ENCODE measurements around the gene STAMBPL1. TPM values are rescaled to one million over a fixed set of nuclear protein-coding genes. Genes with fewer than 3 reads are reported as not detected.
A peak's percentile ranks its signal among the peaks of the same experiment; 100 is the strongest.

STAMBPL1 gene
- total RNA-seq, 2 donors from 2014 or later, result 15.7 to 57.0 TPM

DNA sequence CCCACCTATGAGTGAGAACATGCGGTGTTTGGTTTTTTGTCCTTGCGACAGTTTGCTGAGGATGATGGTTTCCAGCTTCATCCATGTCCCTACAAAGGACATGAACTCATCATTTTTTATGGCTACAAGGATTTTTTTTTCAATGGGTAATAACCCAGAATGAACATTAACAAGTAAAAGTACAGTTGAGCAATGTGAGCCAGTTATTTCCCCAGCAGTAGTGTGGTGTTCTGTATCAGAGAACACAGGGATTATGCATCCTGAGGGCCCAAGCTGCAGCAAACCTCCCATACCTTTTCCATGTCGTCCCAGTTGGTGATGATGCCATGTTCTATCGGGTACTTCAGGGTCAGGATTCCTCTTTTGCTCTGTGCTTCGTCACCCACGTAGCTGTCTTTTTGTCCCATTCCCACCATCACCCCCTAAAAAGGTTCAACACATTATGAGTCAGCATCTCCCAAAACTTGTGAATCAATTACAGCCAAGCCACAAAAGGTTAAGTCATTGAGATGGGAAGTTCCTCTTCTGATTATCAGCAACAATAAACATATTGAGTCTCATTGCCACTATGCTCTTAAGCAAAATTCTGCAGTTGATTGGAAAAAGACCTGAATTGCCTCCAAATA lies 67.0 kb downstream of the STAMBPL1 start:
- no peaks in the 10 kb centered on the region for H3K36me3 Mint-ChIP-seq
- DNase-seq (ENCODE audit: low spot score in 2 of 2), result no peak
- H3K27ac Mint-ChIP-seq, result no peak overlapping the region
- no peak for ATAC-seq
- H3K9me3 Mint-ChIP-seq, result no peaks in the 10 kb centered on the region

DNA sequence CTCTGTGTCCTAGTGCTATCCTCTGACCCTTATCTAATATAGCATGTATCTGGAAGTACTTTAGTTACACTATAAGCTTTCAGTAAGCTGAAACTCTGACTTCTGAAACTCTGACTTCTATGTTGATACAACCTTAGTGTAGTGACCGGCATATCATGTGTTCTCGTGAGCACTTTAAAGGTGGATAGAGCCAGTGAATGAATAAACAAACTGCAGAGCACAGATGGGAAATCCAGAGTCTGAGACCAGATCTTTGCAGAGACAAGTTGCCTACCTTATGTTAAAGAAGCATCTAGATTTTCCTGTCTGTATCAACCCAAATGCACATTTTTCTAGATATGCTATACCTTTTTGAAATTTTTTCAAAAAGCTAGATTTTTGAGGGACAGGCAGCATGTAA lies 69.0 kb downstream of the STAMBPL1 start:
- Mint-ChIP-seq H3K9me3 (no peaks in the 10 kb centered on the region), H3K36me3 (peaks cover 0 to 4% of the 10 kb centered on the region in 2 donors), H3K27ac (no peak overlapping the region)
- DNase-seq (ENCODE audit: low spot score in 2 of 2) (no peak), ATAC-seq (no peak)

GRCh38 chr10:88949912-88950837 lies 70.1 kb downstream of the STAMBPL1 start:
- DNase-seq (ENCODE audit: low spot score in 2 of 2) (no peak), ATAC-seq (no peak)
- H3K27ac Mint-ChIP-seq, result no peak overlapping the region
- peaks cover 0 to 4% of the 10 kb centered on the region in 2 donors for H3K36me3 Mint-ChIP-seq
- H3K9me3 Mint-ChIP-seq, result no peaks in the 10 kb centered on the region

DNA sequence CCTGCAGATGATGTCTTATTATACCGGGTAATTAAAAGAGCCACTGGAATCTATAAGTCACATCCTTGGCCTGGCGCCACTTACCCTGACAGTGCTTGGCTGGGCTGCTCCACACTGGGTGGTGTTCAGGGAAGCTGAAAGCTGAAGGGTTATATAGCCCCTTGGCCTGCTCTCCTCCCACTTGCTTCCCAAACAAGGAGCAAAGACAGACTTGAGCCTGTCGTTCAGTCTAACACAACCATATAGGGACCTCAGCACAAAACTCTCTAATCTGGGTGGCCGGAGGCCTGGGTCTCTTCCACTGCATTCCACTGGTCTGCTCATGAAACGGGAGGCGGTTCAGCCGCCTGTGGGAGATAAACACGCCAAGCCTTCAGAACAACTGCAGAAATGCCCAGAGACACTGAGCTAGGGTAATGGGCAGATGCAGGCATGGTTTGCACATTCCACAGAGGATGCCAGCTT lies 72.6 kb downstream of the STAMBPL1 start, which contains the start of gene ACTA2:
Gene ACTA2, minus strand, starts transcription at position 127 of the 465 bp plus-strand sequence. CDS start 3,843 bp downstream, outside the sequence.
- DNase-seq (ENCODE audit: low spot score in 2 of 2) (no peak), ATAC-seq (peak in 1 of 2 donors; percentile 18)
- peaks cover 0 to 4% of the 10 kb centered on the region in 2 donors for H3K36me3 Mint-ChIP-seq
- H3K27ac Mint-ChIP-seq, result no peak within 1 kb of the TSS
- no peaks in the 10 kb centered on the region for H3K9me3 Mint-ChIP-seq

DNA sequence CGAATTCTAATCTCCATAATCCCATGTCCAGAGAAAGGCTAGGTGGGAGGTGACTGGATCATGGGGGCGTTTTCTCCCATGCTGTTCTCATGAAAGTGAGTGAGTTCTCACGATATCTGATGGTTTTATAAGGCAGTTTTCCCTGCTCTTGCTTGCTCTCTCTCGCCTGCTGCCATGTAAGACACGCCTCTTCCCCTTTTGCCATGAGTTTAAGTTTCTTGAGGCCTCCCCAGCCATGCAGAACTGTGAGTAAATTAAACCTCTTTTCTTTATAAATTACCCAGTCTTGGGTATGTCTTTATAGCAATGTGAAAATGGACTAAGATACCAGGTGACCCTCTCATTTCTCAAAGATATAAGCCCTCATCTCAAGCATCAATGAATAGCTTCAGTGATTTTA lies 73.6 kb downstream of the STAMBPL1 start:
- H3K27ac Mint-ChIP-seq, result no peak overlapping the region

DNA sequence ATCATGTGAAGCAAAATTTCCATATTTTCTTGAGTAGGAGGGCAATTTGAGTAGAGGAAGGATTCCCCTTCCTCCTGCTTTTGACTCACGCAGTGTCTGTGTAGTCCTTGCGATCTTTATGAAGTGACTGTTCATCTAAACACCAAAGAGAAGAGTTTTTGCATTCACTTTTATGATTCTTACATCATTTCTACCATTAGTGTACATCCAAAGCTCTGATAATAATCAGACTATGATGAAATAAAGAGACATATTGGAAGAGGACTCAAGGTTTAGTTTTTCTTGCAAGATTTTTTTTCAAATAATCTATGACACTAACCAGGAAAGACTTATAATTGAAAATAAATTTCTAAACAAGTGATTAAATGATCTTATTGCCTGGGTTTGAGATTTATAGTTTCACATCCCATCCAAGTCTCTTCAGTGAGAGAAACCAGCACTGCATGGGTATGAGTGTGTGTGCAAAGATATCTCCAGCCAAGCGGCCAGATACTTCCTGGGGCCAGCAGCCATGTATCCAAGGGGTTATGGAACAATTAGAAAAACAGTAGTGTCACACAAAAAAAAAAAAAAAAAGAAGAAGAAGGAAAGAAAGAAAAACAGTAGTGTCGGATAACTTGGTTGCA lies 74.5 kb downstream of the STAMBPL1 start:
- H3K9me3 Mint-ChIP-seq, result no peaks in the 10 kb centered on the region
- ATAC-seq, result no peak
- DNase-seq (ENCODE audit: low spot score in 2 of 2), result no peak
- H3K36me3 Mint-ChIP-seq, result peaks cover 0 to 4% of the 10 kb centered on the region in 2 donors
- H3K27ac Mint-ChIP-seq, result no peak overlapping the region

More for the DNA sequence above, 73.6 kb downstream of the STAMBPL1 start:
- no peak for ATAC-seq
- no peak for DNase-seq (ENCODE audit: low spot score in 2 of 2)
- Mint-ChIP-seq H3K36me3 (peaks cover 0 to 4% of the 10 kb centered on the region in 2 donors), H3K9me3 (no peaks in the 10 kb centered on the region)

DNA sequence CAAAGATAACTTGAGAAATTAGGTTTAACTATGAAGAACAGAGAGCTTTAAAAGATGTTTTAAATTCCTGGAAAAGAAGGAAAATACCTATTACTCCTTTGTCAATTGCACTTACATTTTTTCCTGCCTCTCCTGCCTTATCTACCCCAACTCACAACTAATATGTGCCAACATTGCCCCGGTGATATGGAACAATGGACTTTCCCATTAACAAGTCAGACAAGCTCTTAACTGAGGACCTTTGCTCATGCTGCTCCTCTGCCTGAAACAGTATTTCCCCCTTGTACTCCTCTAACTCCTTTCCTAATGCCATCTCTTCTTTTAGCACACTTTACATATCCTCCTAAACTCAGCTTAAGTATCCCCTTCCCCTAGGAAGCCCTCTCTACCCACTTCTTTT lies 77.3 kb downstream of the STAMBPL1 start:
- DNase-seq (ENCODE audit: low spot score in 2 of 2) (no peak), ATAC-seq (no peak)
- Mint-ChIP-seq H3K27ac (no peak overlapping the region), H3K9me3 (no peaks in the 10 kb centered on the region), H3K36me3 (peaks cover 0 to 4% of the 10 kb centered on the region in 2 donors)

DNA sequence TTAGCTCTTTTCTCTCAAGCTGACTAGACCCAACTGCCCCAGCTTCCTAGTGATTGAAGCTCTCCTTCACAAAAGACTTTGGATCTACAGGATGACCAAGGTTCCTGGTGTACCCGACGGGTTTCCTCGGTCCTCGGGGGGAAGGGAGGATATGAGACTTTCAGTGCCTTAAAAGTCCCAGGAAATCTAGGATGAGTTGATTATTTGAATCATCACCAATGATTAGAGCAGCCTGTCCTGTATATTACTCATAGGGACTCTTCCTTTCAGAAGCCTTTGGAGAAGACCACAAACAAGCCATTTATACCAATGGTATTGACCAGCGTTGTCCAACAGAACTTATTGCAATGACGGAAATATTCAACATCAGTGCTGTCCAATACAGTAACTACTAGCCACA lies 78.7 kb downstream of the STAMBPL1 start:
- no peak overlapping the region for H3K27ac Mint-ChIP-seq
- no peaks in the 10 kb centered on the region for H3K9me3 Mint-ChIP-seq
- ATAC-seq (no peak), DNase-seq (ENCODE audit: low spot score in 2 of 2) (no peak)
- H3K36me3 Mint-ChIP-seq, result peaks cover 0 to 3% of the 10 kb centered on the region in 2 donors

- Mint-ChIP-seq H3K36me3 (no peaks in the 10 kb centered on the region), H3K9me3 (no peaks in the 10 kb centered on the region), H3K27ac (no peak overlapping the region)
- no peak for DNase-seq (ENCODE audit: low spot score in 2 of 2)
- peak; percentile 83 to 95 for ATAC-seq
These were observed 80.8 kb downstream of the STAMBPL1 start for GRCh38 chr10:88960802-88961201.

GRCh38 chr10:88961266-88961665 lies 81.2 kb downstream of the STAMBPL1 start:
- Mint-ChIP-seq H3K27ac (no peak overlapping the region), H3K9me3 (no peaks in the 10 kb centered on the region), H3K36me3 (no peaks in the 10 kb centered on the region)
- ATAC-seq (peak; percentile 34 to 35), DNase-seq (ENCODE audit: low spot score in 2 of 2) (no peak)

DNA sequence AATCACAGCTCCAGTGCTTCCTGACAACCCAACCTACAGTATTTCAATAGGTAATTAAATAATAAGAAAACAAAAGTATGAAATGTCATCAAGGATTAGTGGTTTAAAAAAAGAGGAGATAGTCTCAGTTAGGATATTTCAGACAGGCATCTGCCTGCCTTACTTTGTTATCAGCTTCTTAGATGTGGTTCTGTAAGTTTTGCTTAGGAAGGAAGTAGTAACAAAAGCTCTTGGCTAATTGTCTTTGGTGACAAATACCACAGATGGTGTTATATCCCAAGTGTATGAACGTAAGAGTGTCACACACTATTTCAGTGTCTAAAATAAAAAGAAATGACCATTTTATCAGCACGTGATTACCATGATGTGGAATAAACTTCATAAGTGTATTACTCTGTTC lies 82.3 kb downstream of the STAMBPL1 start:
- H3K9me3 Mint-ChIP-seq, result no peaks in the 10 kb centered on the region

GRCh38 chr10:88963318-88963717 lies 83.3 kb downstream of the STAMBPL1 start:
- ATAC-seq, result no peak

More for the DNA sequence above, 82.3 kb downstream of the STAMBPL1 start:
- H3K27ac Mint-ChIP-seq, result no peak overlapping the region
- ATAC-seq, result no peak
- DNase-seq (ENCODE audit: low spot score in 2 of 2), result no peak
- H3K36me3 Mint-ChIP-seq, result no peaks in the 10 kb centered on the region

DNA sequence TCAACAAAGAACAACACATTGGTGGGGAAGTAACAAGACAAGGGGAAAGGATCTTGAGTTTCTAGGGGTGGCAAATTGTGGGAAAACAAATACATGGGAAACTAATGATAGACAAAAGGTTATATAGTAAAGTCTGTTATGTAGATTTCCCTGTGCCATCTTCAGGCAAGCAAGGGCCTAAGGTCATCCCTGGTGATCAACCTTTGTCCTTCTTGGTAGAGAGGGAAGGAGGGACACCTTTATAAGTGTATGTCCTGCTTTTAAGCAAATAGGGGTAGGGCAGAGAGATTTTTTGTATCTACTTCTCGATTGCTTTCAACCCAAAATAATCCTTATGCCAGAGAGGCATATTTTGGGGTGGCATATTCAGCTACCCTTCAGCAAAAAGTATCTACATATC lies 84.3 kb downstream of the STAMBPL1 start:
- no peak overlapping the region for H3K27ac Mint-ChIP-seq
- no peak for ATAC-seq
- no peaks in the 10 kb centered on the region for H3K36me3 Mint-ChIP-seq
- no peaks in the 10 kb centered on the region for H3K9me3 Mint-ChIP-seq
- no peak for DNase-seq (ENCODE audit: low spot score in 2 of 2)

More at GRCh38 chr10:88963318-88963717, 83.3 kb downstream of the STAMBPL1 start:
- no peaks in the 10 kb centered on the region for H3K9me3 Mint-ChIP-seq
- H3K27ac Mint-ChIP-seq, result no peak overlapping the region
- DNase-seq (ENCODE audit: low spot score in 2 of 2), result no peak
- no peaks in the 10 kb centered on the region for H3K36me3 Mint-ChIP-seq

DNA sequence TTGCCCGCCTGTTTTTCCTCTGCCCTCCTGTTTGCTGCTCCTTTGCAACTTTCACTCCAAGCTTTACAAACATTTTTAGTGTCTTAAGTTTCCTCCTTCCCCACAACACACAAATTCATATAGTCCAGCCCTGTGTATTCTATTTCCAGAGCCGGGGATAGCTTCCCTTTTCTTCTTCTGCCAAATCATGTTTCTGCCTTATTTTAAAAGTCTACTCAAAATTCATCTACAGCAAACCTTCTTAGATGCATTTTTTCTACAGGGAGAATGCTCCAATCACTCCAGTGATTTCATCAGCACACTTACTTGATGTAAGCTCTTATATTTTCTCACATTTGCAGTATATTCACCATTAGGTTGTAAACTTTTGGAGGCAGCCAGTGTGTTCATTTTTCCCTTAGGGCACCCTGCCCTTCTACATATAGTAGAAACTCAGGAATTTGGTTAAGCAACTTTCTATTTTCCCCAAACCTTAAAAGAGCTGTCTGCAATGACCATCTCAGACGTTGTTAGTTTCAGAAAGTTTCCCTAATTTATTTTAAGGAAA lies 84.9 kb downstream of the STAMBPL1 start:
- no peak overlapping the region for H3K27ac Mint-ChIP-seq
- DNase-seq (ENCODE audit: low spot score in 2 of 2) (no peak), ATAC-seq (no peak)
- no peaks in the 10 kb centered on the region for H3K36me3 Mint-ChIP-seq
- H3K9me3 Mint-ChIP-seq, result no peaks in the 10 kb centered on the region

DNA sequence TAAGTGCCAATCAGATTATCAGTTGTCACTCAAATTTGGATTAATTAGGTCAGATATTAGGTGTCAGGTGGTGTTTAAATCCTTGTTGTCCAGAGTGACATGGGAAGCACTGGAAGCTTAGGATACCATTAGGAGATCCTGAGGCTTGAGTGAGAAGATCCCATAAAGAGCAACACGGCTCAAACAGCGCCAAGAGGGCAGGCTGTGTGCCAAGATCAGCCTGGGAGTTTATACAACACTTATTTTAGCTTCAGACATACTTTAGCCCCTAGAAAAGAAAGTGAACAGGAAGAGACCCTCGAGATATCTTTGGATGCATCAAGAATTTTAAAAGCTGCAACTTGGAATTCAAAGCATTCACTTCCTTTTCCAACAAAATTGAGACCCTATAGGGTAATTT lies 86.8 kb downstream of the STAMBPL1 start:
- Mint-ChIP-seq H3K27ac (no peak overlapping the region), H3K36me3 (no peaks in the 10 kb centered on the region), H3K9me3 (no peaks in the 10 kb centered on the region)
- no peak for DNase-seq (ENCODE audit: low spot score in 2 of 2)
- no peak for ATAC-seq

DNA sequence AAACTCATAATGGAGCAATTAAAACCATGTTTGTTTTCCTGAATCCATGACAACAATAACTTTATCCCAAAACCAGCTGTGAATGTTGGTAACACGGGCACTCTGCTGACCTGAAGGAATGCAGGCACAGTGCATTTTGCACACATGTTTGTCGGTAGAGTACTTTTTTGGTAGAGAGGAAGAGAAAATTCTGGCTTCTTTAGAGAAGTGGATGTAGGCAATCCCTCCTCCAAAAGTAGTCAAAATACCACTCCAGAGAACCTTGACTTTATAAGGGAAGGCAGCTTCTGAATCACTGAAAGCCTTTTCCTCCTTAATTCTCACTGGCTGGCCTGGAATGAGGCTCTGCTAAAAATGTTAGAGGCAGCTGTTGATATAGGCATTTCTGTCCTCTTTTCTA lies 88.3 kb downstream of the STAMBPL1 start:
- Mint-ChIP-seq H3K9me3 (no peaks in the 10 kb centered on the region), H3K27ac (no peak overlapping the region), H3K36me3 (no peaks in the 10 kb centered on the region)
- DNase-seq (ENCODE audit: low spot score in 2 of 2) (no peak), ATAC-seq (no peak)

Data from activated naive CD4-positive, alpha-beta T cell treated with anti-CD3 and anti-CD28 coated beads, Interleukin-2, amount 50 U/mL, for 72 hours (primary cell).